K562 (cell line): Measurements from ENCODE around the gene APBA2. TPM values are rescaled to one million over a fixed set of nuclear protein-coding genes. Genes with fewer than 3 reads are reported as not detected.

Experiments
- EWSR1 ChIP-seq: fragments of 450-650 bp; IDR thresholded peaks from 2 replicates; pipeline ENCODE4 v1.6.1; 2018; ENCODE audit warnings: borderline replicate concordance, mild to moderate bottlenecking, low read depth, moderate library complexity; ENCODE audit not compliant: partially characterized antibody
- HIVEP1 ChIP-seq: fragments of 250-450 bp; sonication (Bioruptor Pico); IDR thresholded peaks from 2 replicates; pipeline ENCODE4 v1.4.0; 2020; ENCODE audit warnings: mild to moderate bottlenecking
- MEF2D ChIP-seq: conservative IDR thresholded peaks from 2 replicates; pipeline ENCODE4 v1.6.1; 2016; ENCODE audit warnings: low read depth, missing genetic modification characterization, missing compliant biosample characterization
- ZNF311 ChIP-seq: fragments of 250-450 bp; sonication (Bioruptor Pico); IDR thresholded peaks from 2 replicates; pipeline ENCODE4 v1.4.0; 2020; ENCODE audit warnings: mild to moderate bottlenecking, moderate library complexity
- polyA plus RNA-seq, 8 experiments: library from polyadenylated mRNA; depleted of rRNA in 4 of 8; stranded (reverse) in 5 of 8; unstranded in 3 of 8; fragments of >200 nt; fragmentation: Nextera tagmentation in 2 of 8; fragmentation: Illumina TruSeq in 1 of 8; extraction: Ambion mirVana in 2 of 8; extraction: Trizol in 1 of 8; gene quantifications; 2 replicates each; pipeline versions ENCODE4 v1.2.1 to v1.2.3, GENCODE V29; 2011 to 2014; ENCODE audit warnings: inconsistent platforms in 1 of 8, missing spikeins in 1 of 8
- total RNA-seq, 7 experiments: library from RNA; depleted of rRNA in 6 of 7; stranded (reverse); fragments of >200 nt in 6 of 7; fragmentation: Illumina TruSeq in 2 of 7; extraction: Trizol in 2 of 7; gene quantifications; 2 replicates each; pipeline versions ENCODE4 v1.2.1 to v1.2.3, GENCODE V29; 2011 to 2021; ENCODE audit warnings: low replicate concordance in 1 of 7
- TF ChIP-seq, protein P1 (sequence below): fragments of 450-650 bp; IDR thresholded peaks from 2 replicates; pipeline ENCODE4 v1.6.1; 2016; ENCODE audit warnings: low read depth

The APBA2 gene
- total and polyA plus RNA-seq, 9 of the 15 experiments (the other 6 are each of a cell fraction or from before 2014, with no cell fraction given) = 0.24 to 40.9 (median 25.2) TPM

DNA sequence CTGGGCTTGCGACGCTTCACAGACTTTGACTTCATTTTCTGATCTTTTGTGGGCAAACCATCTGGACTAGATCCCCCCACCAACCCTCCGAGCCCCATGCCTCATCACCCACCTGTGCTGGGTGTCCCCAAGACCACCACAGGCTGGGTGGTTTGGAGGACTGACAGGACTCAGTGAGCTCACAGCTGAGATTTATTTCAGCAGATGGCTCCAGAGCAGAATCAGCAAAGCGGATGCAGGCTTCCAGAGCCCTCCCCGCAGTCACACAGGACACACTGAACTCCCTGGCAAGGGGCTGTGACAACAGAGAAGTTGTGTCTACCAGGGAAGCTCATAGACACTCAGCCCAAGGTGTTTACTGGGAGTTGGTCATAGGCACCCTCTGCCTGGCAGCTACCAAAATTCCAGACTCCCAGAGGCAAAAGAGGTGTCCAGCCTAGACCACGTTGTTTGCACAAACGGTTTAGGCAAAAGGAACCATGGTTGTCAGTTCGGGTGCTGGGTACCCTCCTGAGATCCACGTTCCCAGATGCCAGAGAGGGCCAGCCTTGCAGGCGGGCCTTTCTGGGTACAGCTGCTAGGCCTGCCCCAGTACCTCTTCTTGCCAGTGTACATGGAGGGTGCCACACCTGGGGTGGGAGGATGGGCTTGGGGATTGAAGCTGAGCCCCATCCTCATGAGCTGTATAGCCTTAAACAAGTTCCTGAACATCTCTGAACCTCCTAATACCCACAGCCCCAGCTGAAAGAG is 213.5 kb downstream of the APBA2 start (continued):
- TF ChIP-seq, protein P1, sequence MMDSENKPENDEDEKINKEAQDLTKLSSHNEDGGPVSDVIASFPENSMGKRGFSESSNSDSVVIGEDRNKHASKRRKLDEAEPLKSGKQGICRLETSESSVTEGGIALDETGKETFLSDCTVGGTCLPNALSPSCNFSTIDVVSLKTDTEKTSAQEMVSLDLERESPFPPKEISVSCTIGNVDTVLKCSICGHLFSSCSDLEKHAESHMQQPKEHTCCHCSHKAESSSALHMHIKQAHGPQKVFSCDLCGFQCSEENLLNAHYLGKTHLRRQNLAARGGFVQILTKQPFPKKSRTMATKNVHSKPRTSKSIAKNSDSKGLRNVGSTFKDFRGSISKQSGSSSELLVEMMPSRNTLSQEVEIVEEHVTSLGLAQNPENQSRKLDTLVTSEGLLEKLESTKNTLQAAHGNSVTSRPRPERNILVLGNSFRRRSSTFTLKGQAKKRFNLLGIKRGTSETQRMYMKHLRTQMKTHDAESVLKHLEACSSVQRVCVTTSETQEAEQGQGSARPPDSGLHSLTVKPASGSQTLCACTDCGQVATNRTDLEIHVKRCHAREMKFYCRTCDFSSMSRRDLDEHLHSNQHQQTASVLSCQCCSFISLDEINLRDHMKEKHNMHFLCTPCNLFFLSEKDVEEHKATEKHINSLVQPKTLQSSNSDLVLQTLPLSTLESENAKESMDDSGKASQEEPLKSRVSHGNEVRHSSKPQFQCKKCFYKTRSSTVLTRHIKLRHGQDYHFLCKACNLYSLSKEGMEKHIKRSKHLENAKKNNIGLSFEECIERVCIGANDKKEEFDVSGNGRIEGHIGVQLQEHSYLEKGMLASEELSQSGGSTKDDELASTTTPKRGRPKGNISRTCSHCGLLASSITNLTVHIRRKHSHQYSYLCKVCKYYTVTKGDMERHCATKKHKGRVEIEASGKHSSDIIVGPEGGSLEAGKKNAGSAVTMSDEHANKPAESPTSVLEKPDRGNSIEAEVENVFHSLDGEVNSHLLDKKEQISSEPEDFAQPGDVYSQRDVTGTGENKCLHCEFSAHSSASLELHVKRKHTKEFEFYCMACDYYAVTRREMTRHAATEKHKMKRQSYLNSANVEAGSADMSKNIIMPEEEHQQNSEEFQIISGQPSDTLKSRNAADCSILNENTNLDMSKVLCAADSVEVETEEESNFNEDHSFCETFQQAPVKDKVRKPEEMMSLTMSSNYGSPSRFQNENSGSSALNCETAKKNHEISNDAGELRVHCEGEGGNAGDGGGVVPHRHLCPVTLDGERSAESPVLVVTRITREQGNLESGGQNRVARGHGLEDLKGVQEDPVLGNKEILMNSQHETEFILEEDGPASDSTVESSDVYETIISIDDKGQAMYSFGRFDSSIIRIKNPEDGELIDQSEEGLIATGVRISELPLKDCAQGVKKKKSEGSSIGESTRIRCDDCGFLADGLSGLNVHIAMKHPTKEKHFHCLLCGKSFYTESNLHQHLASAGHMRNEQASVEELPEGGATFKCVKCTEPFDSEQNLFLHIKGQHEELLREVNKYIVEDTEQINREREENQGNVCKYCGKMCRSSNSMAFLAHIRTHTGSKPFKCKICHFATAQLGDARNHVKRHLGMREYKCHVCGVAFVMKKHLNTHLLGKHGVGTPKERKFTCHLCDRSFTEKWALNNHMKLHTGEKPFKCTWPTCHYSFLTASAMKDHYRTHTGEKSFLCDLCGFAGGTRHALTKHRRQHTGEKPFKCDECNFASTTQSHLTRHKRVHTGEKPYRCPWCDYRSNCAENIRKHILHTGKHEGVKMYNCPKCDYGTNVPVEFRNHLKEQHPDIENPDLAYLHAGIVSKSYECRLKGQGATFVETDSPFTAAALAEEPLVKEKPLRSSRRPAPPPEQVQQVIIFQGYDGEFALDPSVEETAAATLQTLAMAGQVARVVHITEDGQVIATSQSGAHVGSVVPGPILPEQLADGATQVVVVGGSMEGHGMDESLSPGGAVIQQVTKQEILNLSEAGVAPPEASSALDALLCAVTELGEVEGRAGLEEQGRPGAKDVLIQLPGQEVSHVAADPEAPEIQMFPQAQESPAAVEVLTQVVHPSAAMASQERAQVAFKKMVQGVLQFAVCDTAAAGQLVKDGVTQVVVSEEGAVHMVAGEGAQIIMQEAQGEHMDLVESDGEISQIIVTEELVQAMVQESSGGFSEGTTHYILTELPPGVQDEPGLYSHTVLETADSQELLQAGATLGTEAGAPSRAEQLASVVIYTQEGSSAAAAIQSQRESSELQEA = no peak
- no peak for TF ChIP-seq ZNF311
- TF ChIP-seq EWSR1 = no peak
- TF ChIP-seq HIVEP1 = no peak
- TF ChIP-seq MEF2D (tag) = no peak
- TF ChIP-seq, all 486 proteins: peak for 0
